GM12878 (cell line): ENCODE data around the gene ZFAND2B. TPM values are rescaled to one million over a fixed set of nuclear protein-coding genes. Genes with fewer than 3 reads are reported as not detected.

ENCODE experiments used
- CREB1 ChIP-seq: IDR thresholded peaks from 2 replicates; pipeline ENCODE4 v1.6.1; 2012; ENCODE audit warnings: low read depth, mild to moderate bottlenecking, inconsistent platforms
- IRF4 ChIP-seq: IDR thresholded peaks from 2 replicates; pipeline ENCODE4 v1.6.1; 2011; ENCODE audit warnings: low read depth, low read length
- JUND ChIP-seq: IDR thresholded peaks from 2 replicates; pipeline ENCODE4 v1.6.1; 2012; ENCODE audit warnings: low read depth, mild to moderate bottlenecking, low read length, improper control_type of control experiment, moderate library complexity
- MEF2A ChIP-seq: IDR thresholded peaks from 2 replicates; pipeline ENCODE4 v1.6.1; 2011; ENCODE audit warnings: low read depth, mild to moderate bottlenecking, low read length, moderate library complexity; ENCODE audit not compliant: insufficient read depth
- PAX5 ChIP-seq: IDR thresholded peaks from 2 replicates; pipeline ENCODE4 v1.6.1; 2011; ENCODE audit warnings: low read depth, low read length, borderline replicate concordance
- RELA ChIP-seq: fragments of 450-650 bp; IDR thresholded peaks from 2 replicates; pipeline ENCODE4 v1.8.0; 2014; ENCODE audit warnings: borderline replicate concordance; ENCODE audit not compliant: partially characterized antibody
- SMAD5 ChIP-seq: IDR thresholded peaks from 2 replicates; pipeline ENCODE4 v1.6.1; 2016; ENCODE audit warnings: antibody characterized with exemption, low read depth
- SREBF2 ChIP-seq: IDR thresholded peaks from 2 replicates; pipeline ENCODE4 v1.6.1; 2012; ENCODE audit warnings: mild to moderate bottlenecking, low read length
- STAT1 ChIP-seq: fragments of 450-650 bp; conservative IDR thresholded peaks from 2 replicates; pipeline ENCODE4 v1.6.1; 2014; ENCODE audit warnings: antibody characterized with exemption, mild to moderate bottlenecking
- TAF1 ChIP-seq: IDR thresholded peaks from 2 replicates; pipeline ENCODE4 v1.6.1; 2011; ENCODE audit warnings: mild to moderate bottlenecking, low read depth, low read length, borderline replicate concordance
- TARDBP ChIP-seq: IDR thresholded peaks from 2 replicates; pipeline ENCODE4 v1.6.1; 2016; ENCODE audit warnings: borderline replicate concordance
- TCF3 ChIP-seq: IDR thresholded peaks from 2 replicates; pipeline ENCODE4 v1.6.1; 2012; ENCODE audit warnings: low read depth, mild to moderate bottlenecking, low read length, borderline replicate concordance; ENCODE audit not compliant: insufficient read depth
- YBX1 ChIP-seq: fragments of 450-650 bp; IDR thresholded peaks from 2 replicates; pipeline ENCODE4 v1.6.1; 2016; ENCODE audit warnings: antibody characterized with exemption
- YY1 ChIP-seq: IDR thresholded peaks from 2 replicates; pipeline ENCODE4 v1.6.1; 2011; ENCODE audit warnings: low read depth, mild to moderate bottlenecking, low read length
- ZBED1 ChIP-seq: IDR thresholded peaks from 2 replicates; pipeline ENCODE4 v1.6.1; 2016; ENCODE audit warnings: borderline replicate concordance
- polyA plus RNA-seq, 11 experiments: library from polyadenylated mRNA; depleted of rRNA in 4 of 11; unstranded in 6 of 11; stranded (reverse) in 5 of 11; fragments of >200 nt; fragmentation: Nextera tagmentation in 4 of 11; fragmentation: Illumina TruSeq in 1 of 11; extraction: Ambion mirVana in 4 of 11; extraction: Trizol in 1 of 11; gene quantifications; 1 replicate in 1 of 11; 2 replicates in 10 of 11; pipeline versions ENCODE4 v1.2.1 to v1.2.3, GENCODE V29; 2011 to 2016; ENCODE audit warnings: inconsistent platforms in 2 of 11, missing spikeins in 2 of 11, low read depth in 1 of 11
- total RNA-seq, 4 experiments: library from RNA; depleted of rRNA in 3 of 4; stranded (reverse); fragments of >200 nt in 3 of 4; fragmentation: Illumina TruSeq in 1 of 4; extraction: Trizol in 1 of 4; gene quantifications; 2 replicates each; pipeline versions ENCODE4 v1.2.1 to v1.2.3, GENCODE V29; 2013 to 2021
- TF ChIP-seq, protein P1 (sequence below): fragments of 450-650 bp; IDR thresholded peaks from 2 replicates; pipeline ENCODE4 v1.6.1; 2016; ENCODE audit warnings: mild to moderate bottlenecking
- TF ChIP-seq, protein P2 (sequence below): fragments of 450-650 bp; IDR thresholded peaks from 2 replicates; pipeline ENCODE4 v1.6.1; 2018; ENCODE audit warnings: borderline replicate concordance, mild to moderate bottlenecking; ENCODE audit not compliant: partially characterized antibody
- TF ChIP-seq, protein P3 (sequence below): fragments of 450-650 bp; IDR thresholded peaks from 2 replicates; pipeline ENCODE4 v1.6.1; 2017; ENCODE audit warnings: mild to moderate bottlenecking, moderate library complexity
- TF ChIP-seq, protein P4 (sequence below): IDR thresholded peaks from 2 replicates; pipeline ENCODE4 v1.6.1; 2011; ENCODE audit warnings: mild to moderate bottlenecking, low read depth, low read length, moderate library complexity; ENCODE audit not compliant: insufficient replicate concordance
- TF ChIP-seq, protein P5 (sequence below): fragments of 450-650 bp; IDR thresholded peaks from 2 replicates; pipeline ENCODE4 v1.6.1; 2014; ENCODE audit warnings: mild to moderate bottlenecking

The ZFAND2B gene
- total and polyA plus RNA-seq, 10 of the 15 experiments (the other 5 are each of a cell fraction or from before 2014, with no cell fraction given), result 5.4 to 28.1 (median 22.4) TPM

DNA sequence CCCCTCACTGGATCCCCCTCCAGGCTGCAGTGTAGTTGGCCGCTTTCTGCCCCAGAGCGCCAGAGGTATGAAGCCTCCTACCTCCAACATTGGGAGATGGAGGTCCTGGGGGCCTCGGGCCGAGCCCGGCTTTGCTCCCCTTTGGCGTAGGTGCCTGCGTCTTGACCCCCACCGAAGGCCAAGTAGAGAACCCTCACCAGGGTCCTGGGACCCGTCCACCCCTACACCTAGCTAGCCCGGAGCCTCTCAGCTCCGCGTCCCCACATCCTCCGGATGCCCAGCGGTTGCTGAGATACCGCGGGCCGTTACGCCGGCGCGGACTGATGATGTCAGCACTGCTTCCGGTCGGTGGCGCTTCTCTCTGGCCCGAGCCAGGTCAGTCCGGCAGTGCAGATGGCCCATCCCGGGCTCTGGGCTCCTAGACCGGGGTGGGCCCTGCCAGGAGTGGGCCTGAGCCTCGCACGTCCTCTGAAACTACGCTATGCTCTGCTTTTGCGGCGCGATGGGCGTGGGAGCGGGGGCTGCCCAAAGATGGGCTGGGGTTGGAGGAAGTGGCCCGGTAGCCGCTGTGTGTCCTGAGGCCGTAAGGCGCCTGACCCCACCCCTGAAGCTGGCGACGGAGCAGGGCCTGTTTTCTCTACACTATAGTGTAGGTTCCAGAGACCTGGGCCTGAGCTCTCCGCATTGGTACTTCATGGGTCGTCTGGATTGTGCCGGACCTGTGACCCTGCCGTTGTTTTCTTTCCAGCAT, 38.7 kb downstream of the ZFAND2B start, which contains the start of the genes GLB1L and STK16 (continued):
- TF ChIP-seq STAT1, result no peak
- TF ChIP-seq CREB1, result peak; percentile 97
- no peak for TF ChIP-seq SREBF2
- no peak for TF ChIP-seq YBX1
- TF ChIP-seq, protein P1, sequence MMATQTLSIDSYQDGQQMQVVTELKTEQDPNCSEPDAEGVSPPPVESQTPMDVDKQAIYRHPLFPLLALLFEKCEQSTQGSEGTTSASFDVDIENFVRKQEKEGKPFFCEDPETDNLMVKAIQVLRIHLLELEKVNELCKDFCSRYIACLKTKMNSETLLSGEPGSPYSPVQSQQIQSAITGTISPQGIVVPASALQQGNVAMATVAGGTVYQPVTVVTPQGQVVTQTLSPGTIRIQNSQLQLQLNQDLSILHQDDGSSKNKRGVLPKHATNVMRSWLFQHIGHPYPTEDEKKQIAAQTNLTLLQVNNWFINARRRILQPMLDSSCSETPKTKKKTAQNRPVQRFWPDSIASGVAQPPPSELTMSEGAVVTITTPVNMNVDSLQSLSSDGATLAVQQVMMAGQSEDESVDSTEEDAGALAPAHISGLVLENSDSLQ, result peak; percentile 32; the same call in 1 of the 2 replicates
- TF ChIP-seq TAF1, result peak; percentile 69; the same call in 1 of the 2 replicates
- TF ChIP-seq, protein P2, sequence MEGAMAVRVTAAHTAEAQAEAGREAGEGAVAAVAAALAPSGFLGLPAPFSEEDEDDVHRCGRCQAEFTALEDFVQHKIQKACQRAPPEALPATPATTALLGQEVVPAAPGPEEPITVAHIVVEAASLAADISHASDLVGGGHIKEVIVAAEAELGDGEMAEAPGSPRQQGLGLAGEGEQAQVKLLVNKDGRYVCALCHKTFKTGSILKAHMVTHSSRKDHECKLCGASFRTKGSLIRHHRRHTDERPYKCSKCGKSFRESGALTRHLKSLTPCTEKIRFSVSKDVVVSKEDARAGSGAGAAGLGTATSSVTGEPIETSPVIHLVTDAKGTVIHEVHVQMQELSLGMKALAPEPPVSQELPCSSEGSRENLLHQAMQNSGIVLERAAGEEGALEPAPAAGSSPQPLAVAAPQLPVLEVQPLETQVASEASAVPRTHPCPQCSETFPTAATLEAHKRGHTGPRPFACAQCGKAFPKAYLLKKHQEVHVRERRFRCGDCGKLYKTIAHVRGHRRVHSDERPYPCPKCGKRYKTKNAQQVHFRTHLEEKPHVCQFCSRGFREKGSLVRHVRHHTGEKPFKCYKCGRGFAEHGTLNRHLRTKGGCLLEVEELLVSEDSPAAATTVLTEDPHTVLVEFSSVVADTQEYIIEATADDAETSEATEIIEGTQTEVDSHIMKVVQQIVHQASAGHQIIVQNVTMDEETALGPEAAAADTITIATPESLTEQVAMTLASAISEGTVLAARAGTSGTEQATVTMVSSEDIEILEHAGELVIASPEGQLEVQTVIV, result no peak
- no peak for TF ChIP-seq TARDBP
- 0 out of 2 replicates have a peak, but pooled peaks have one; percentile 36 for TF ChIP-seq JUND
- peak; percentile 33 for TF ChIP-seq RELA
- no peak for TF ChIP-seq IRF4
- TF ChIP-seq, protein P3, sequence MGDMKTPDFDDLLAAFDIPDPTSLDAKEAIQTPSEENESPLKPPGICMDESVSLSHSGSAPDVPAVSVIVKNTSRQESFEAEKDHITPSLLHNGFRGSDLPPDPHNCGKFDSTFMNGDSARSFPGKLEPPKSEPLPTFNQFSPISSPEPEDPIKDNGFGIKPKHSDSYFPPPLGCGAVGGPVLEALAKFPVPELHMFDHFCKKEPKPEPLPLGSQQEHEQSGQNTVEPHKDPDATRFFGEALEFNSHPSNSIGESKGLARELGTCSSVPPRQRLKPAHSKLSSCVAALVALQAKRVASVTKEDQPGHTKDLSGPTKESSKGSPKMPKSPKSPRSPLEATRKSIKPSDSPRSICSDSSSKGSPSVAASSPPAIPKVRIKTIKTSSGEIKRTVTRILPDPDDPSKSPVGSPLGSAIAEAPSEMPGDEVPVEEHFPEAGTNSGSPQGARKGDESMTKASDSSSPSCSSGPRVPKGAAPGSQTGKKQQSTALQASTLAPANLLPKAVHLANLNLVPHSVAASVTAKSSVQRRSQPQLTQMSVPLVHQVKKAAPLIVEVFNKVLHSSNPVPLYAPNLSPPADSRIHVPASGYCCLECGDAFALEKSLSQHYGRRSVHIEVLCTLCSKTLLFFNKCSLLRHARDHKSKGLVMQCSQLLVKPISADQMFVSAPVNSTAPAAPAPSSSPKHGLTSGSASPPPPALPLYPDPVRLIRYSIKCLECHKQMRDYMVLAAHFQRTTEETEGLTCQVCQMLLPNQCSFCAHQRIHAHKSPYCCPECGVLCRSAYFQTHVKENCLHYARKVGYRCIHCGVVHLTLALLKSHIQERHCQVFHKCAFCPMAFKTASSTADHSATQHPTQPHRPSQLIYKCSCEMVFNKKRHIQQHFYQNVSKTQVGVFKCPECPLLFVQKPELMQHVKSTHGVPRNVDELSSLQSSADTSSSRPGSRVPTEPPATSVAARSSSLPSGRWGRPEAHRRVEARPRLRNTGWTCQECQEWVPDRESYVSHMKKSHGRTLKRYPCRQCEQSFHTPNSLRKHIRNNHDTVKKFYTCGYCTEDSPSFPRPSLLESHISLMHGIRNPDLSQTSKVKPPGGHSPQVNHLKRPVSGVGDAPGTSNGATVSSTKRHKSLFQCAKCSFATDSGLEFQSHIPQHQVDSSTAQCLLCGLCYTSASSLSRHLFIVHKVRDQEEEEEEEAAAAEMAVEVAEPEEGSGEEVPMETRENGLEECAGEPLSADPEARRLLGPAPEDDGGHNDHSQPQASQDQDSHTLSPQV, result no peak
- peak; percentile 67; the same call in 1 of the 2 replicates for TF ChIP-seq SMAD5
- TF ChIP-seq TCF3, result 0 out of 2 replicates have a peak, but pooled peaks have one; percentile 29
- TF ChIP-seq PAX5, result no peak
- TF ChIP-seq ZBED1, result no peak
- TF ChIP-seq, protein P4, sequence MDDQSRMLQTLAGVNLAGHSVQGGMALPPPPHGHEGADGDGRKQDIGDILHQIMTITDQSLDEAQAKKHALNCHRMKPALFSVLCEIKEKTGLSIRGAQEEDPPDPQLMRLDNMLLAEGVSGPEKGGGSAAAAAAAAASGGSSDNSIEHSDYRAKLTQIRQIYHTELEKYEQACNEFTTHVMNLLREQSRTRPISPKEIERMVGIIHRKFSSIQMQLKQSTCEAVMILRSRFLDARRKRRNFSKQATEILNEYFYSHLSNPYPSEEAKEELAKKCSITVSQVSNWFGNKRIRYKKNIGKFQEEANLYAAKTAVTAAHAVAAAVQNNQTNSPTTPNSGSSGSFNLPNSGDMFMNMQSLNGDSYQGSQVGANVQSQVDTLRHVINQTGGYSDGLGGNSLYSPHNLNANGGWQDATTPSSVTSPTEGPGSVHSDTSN, result no peak
- peak; percentile 39; the same call in 1 of the 2 replicates for TF ChIP-seq YY1
- no peak for TF ChIP-seq MEF2A
- TF ChIP-seq, protein P5, sequence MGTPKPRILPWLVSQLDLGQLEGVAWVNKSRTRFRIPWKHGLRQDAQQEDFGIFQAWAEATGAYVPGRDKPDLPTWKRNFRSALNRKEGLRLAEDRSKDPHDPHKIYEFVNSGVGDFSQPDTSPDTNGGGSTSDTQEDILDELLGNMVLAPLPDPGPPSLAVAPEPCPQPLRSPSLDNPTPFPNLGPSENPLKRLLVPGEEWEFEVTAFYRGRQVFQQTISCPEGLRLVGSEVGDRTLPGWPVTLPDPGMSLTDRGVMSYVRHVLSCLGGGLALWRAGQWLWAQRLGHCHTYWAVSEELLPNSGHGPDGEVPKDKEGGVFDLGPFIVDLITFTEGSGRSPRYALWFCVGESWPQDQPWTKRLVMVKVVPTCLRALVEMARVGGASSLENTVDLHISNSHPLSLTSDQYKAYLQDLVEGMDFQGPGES, result no peak
